IPS DF 6.9 (cell line): ENCODE measurements around the gene TMC8.

Experiments
- DNase-seq: peaks from one replicate; pipeline ENCODE4 v3.0.0-alpha.2; 2013; ENCODE audit warnings: low read depth, low spot score
- H3K27ac ChIP-seq: one replicate; pipeline ENCODE4 v1.5.1; 2013; ENCODE audit warnings: low read length, control low read depth
- H3K27me3 ChIP-seq: 2 replicates; pipeline ENCODE4 v1.6.1; 2013; ENCODE audit warnings: mild to moderate bottlenecking, low read length; ENCODE audit not compliant: control insufficient read depth, insufficient read depth
- H3K36me3 ChIP-seq: 2 replicates; pipeline ENCODE4 v1.6.1; 2013; ENCODE audit warnings: low read length; ENCODE audit not compliant: control insufficient read depth, insufficient read depth
- H3K4me1 ChIP-seq: 2 replicates; pipeline ENCODE4 v1.6.1; 2013; ENCODE audit warnings: low read length; ENCODE audit not compliant: control insufficient read depth, insufficient read depth
- H3K4me3 ChIP-seq: 2 replicates; pipeline ENCODE4 v1.5.1; 2013; ENCODE audit warnings: mild to moderate bottlenecking, low read length
- H3K9me3 ChIP-seq: 2 replicates; pipeline ENCODE4 v1.6.1; 2013; ENCODE audit warnings: low read length, inconsistent platforms; ENCODE audit not compliant: control insufficient read depth, insufficient read depth
- WGBS: extraction: QIAGEN DNeasy Blood & Tissue Kit; methylation state at CpG from one replicate; pipeline ENCODE4 v1.1.7; 2013; ENCODE audit warnings: mixed read lengths, missing lambda C conversion rate; ENCODE audit not compliant: insufficient read length, insufficient coverage; 5-methylcytosine and 5-hydroxymethylcytosine counted together

The TMC8 gene

DNA sequence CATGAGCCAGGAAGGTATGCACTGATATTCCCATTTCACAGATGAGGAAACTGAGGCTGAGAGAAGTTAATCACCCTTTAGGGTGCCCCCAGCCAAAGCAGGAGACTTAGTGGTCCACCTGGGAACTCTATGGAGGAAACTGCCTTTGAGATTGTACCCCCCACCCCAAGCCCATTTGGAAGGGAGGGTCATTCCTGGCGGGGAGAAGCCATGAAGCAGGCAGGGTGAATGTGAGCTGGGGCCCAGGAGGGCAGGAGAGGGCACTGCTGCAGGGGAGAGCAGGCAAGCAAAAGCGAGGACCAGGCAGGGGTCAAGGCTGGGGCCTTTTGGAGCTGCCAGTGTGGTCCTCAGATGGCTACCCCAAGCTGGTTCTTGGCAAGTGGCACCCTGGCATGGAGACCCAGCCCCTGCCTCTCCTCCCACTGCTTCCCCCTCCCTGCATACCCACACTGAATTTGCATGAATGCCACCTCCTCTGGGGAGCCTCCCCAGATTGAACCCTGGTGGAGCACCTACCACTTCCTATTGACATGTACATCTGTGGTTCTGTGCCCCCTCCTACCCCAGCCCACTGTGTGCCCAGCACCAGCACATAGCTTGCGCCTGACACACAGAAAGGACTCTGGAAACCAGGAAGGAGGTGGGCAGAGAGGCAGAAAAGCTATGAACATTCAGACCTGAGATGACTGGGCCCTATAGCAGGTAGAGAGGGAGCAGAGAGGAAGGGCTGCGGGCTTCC lies 1.1 kb upstream of the TMC8 start:
- Histone ChIP-seq H3K27me3 (no peaks in the 10 kb centered on the region), H3K27ac (no peak overlapping the region), H3K36me3 (peaks cover 10% of the 10 kb centered on the region), H3K4me3 (no peak overlapping the region), H3K4me1 (peaks cover 15% of the 10 kb centered on the region), H3K9me3 (no peaks in the 10 kb centered on the region)
- DNase-seq: no peak
- no CpG with 5 or more reads among the region's 4 CpGs for WGBS

DNA sequence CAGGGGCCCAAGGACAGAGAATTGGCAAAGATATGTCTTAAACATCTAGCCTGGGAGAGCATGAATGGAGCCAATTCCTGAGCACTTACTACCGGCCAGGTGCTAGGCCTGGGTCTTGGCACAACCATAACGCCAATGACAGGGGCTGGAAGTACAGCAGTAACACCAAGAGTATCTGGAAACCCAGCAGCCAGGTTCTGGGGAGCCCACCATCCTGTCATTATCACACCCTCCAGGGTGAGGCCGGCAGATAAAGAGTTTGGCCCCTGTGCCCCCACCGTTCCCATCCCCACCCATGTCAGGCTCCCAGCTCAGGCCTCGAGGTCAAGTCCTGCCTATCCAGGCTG lies 508 bp upstream of the TMC8 start:
- H3K4me3 ChIP-seq: no peak overlapping the region
- no CpG with 5 or more reads among the region's 5 CpGs for WGBS
- peaks cover 9% of the 10 kb centered on the region for H3K36me3 ChIP-seq
- peaks cover 15% of the 10 kb centered on the region for H3K4me1 ChIP-seq
- H3K9me3 ChIP-seq: no peaks in the 10 kb centered on the region
- no peaks in the 10 kb centered on the region for H3K27me3 ChIP-seq
- H3K27ac ChIP-seq: no peak overlapping the region
- DNase-seq: no peak

DNA sequence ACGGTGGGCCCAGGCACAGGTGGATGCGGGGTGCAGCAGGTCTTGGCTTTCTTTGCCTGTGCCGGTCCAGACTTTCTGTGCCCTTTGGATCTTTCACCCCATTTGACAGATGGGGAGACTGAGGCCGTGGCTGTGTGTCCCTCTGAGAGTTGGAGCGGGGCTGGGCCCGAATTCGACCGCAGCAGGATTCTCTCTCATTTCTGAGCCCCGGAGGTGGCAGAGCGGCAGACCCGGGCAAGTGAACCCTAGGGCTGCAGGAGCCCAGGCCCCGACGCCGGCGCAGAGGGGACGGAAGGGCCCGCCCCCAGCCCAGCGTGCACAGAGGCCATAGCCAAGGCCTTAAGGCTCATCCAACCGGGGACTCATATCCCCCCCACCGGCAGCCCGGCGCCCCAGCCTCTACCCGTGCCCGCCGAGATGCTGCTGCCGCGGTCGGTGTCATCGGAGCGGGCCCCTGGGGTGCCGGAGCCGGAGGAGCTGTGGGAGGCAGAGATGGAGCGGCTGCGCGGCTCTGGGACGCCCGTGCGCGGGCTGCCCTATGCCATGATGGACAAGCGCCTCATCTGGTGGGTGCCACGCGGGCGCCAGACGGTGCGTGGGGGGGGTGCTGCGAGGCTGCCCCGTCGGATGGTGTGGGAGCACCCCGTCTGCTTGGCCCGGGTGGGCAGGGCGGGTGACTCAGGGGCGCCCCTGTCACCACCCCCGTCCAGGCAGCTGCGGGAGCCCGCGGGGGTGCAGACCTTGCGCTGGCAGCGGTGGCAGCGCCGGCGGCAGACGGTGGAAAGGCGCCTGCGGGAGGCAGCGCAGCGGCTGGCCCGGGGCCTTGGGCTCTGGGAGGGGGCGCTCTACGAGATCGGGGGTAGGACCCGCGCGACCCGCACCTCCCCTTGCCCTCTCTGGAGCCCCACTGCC lies 857 bp downstream of the TMC8 start:
- H3K4me3 ChIP-seq: peak overlapping the region; percentile 33; the same call in 1 of the 2 replicates
- DNase-seq: no peak
- H3K27ac ChIP-seq: no peak overlapping the region
- no peaks in the 10 kb centered on the region for H3K9me3 ChIP-seq
- peaks cover 3% of the 10 kb centered on the region; the same call in 1 of the 2 replicates for H3K36me3 ChIP-seq
- H3K27me3 ChIP-seq: no peaks in the 10 kb centered on the region
- peaks cover 12% of the 10 kb centered on the region for H3K4me1 ChIP-seq
- WGBS: no CpG with 5 or more reads among the region's 74 CpGs

DNA sequence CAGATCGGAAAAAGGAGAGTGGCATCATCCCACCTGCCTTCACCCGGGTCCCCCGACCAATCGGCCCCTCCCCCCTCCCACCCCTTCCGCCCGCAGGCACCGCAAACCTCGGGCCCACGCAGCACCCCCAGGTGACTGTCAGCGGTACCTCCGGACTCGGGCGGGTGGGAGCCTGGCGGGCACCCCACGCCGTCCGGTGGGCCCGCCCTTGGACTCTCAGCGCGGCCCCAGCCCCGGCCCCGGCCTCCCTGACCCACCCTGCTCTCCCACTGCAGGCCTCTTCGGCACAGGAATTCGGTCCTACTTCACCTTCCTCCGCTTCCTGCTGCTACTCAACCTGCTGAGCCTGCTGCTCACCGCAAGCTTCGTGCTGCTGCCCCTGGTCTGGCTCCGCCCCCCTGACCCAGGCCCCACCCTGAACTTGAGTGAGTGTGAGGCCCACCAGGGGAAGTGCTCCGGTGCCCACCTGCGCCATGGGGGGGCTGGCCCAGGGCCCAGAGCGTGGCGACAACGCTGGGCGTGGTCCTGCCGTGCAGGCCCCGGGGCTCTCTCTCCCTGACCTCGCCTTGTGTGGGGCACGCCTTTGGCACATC lies 1.6 kb downstream of the TMC8 start:
- peaks cover 3% of the 10 kb centered on the region; the same call in 1 of the 2 replicates for H3K36me3 ChIP-seq
- no peak for DNase-seq
- H3K27me3 ChIP-seq: no peaks in the 10 kb centered on the region
- H3K4me1 ChIP-seq: peaks cover 9% of the 10 kb centered on the region
- H3K9me3 ChIP-seq: no peaks in the 10 kb centered on the region
- no peak overlapping the region for H3K27ac ChIP-seq
- WGBS: no CpG with 5 or more reads among the region's 38 CpGs
- peak overlapping the region; percentile 33; the same call in 1 of the 2 replicates for H3K4me3 ChIP-seq

DNA sequence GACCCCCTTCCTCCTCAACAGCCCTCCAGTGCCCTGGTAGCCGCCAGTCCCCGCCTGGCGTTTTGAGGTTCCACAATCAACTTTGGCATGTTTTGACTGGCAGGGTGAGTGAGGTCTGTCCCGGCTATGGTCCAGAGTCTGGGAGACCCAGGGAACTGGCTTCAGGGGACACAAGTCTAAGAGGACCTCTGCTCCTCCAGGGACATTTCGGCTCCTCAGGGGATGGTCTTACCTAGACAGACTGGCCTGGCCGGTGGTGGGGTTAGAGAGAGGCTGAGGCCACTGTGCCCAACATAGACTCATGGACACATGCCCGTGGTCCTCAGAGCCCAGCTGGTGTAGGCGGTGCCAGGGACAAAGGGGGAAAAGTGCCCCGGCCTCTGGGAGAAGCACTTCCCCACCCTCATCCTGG lies 2.2 kb downstream of the TMC8 start:
- Histone ChIP-seq H3K36me3 (peaks cover 3% of the 10 kb centered on the region; the same call in 1 of the 2 replicates), H3K4me3 (no peak overlapping the region), H3K27me3 (no peaks in the 10 kb centered on the region), H3K27ac (no peak overlapping the region), H3K4me1 (peaks cover 9% of the 10 kb centered on the region), H3K9me3 (no peaks in the 10 kb centered on the region)
- WGBS: no CpG with 5 or more reads among the region's 9 CpGs
- DNase-seq: no peak

DNA sequence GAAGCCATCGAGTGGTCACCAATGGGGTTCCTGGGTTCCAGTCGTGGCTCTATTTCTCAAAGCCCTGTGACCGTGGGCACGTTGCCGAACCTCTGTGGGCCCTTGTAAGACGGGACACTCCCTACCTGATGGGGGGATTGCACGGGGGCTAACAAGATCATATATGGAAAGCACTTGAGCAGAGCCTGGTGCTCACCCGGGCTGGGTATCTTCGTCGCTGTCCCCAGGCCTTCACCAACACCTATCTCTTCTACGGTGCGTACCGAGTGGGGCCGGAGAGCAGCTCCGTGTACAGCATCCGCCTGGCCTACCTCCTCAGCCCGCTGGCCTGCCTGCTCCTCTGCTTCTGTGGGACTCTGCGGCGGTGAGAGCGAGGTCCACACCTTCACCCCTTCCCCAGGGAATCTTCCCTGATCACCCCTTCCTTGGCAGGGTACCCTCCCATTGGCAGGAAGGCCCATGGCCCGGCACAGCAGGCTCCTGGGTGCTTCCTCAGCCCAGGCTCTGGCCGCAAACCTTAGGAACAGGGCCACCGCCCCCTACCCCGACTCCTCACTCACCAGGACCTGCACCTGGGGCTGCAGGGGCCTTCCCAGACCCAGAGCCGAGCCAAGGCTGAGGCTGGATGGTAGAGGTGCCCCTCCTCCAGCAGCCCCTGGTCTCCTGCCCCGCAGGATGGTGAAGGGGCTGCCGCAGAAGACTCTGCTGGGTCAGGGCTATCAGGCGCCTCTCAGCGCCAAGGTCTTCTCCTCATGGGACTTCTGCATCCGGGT lies 2.8 kb downstream of the TMC8 start:
- Histone ChIP-seq H3K9me3 (no peaks in the 10 kb centered on the region), H3K27me3 (no peaks in the 10 kb centered on the region), H3K27ac (no peak overlapping the region), H3K4me3 (no peak overlapping the region), H3K4me1 (peaks cover 9% of the 10 kb centered on the region), H3K36me3 (peaks cover 3% of the 10 kb centered on the region; the same call in 1 of the 2 replicates)
- DNase-seq: no peak
- no CpG with 5 or more reads among the region's 30 CpGs for WGBS

DNA sequence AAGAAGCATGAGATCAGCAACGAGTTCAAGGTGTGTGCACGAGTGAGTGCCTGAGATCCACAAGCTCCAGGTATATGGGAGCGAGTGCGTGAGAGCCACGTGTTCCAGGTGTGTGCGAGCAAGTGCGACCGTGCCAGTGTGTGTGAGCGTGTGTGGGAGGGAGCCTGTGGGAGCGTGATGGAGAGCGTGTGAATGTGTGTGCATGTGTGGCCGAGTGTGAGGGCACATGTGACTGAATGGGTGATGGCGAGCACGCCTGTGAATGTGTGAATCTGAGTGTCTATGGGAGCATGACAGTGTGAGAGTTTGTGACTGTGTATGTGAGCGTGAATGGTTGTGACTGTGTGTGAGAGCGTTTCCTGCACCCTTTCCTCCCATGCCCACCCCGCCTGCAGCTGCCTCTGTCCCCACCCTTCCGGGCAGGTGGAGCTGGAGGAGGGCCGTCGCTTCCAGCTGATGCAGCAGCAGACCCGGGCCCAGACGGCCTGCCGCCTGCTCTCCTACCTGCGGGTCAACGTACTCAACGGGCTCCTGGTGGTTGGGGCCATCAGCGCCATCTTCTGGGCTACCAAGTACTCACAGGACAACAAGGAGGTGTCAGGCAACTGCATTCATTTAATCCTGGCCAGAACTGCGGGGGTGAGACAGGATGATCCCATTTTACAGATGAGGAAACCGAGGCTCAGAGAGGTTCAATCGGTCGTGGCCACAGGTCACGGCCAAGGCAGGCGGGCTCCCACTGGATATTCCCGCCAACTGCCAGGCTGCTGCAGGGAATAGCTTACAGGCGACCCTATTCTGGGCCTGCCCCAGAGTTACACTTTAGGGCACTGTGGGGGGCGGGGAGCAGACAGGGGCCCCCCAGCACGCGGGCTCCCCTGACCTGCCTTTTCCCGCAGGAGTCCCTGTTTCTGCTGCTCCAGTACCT lies 3.7 kb downstream of the TMC8 start:
- peak; percentile 70 for DNase-seq
- no peaks in the 10 kb centered on the region for H3K9me3 ChIP-seq
- H3K4me3 ChIP-seq: no peak overlapping the region
- H3K36me3 ChIP-seq: peaks cover 3% of the 10 kb centered on the region; the same call in 1 of the 2 replicates
- H3K4me1 ChIP-seq: peaks cover 9% of the 10 kb centered on the region
- no CpG with 5 or more reads among the region's 39 CpGs for WGBS
- H3K27ac ChIP-seq: no peak overlapping the region
- H3K27me3 ChIP-seq: no peaks in the 10 kb centered on the region

DNA sequence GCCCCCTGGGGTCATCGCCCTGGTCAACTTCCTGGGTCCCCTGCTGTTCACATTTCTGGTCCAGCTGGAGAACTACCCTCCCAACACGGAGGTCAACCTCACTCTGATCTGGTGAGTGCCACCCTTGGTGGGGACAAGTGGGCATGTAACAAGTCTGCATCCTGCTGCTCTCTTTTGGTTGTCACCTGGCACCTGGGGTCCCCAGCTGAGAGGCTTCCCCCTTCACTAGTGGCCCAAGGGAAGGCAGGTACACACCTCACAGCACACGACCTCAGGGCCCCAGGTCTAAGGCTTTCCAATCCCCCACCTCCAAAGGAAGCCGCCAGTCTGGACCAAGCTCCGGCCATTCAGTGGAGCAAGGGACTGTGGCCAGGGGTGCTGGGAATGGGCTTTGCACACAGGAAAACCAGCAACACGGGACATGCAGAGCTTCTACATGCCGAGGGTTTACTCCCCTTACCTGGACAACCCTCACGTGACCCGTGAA lies 4.4 kb downstream of the TMC8 start:
- no peak for DNase-seq
- H3K9me3 ChIP-seq: no peaks in the 10 kb centered on the region
- H3K27me3 ChIP-seq: no peaks in the 10 kb centered on the region
- no peak overlapping the region for H3K27ac ChIP-seq
- no CpG with 5 or more reads among the region's 9 CpGs for WGBS
- no peak overlapping the region for H3K4me3 ChIP-seq
- peaks cover 8% of the 10 kb centered on the region for H3K4me1 ChIP-seq
- H3K36me3 ChIP-seq: peaks cover 3% of the 10 kb centered on the region; the same call in 1 of the 2 replicates

DNA sequence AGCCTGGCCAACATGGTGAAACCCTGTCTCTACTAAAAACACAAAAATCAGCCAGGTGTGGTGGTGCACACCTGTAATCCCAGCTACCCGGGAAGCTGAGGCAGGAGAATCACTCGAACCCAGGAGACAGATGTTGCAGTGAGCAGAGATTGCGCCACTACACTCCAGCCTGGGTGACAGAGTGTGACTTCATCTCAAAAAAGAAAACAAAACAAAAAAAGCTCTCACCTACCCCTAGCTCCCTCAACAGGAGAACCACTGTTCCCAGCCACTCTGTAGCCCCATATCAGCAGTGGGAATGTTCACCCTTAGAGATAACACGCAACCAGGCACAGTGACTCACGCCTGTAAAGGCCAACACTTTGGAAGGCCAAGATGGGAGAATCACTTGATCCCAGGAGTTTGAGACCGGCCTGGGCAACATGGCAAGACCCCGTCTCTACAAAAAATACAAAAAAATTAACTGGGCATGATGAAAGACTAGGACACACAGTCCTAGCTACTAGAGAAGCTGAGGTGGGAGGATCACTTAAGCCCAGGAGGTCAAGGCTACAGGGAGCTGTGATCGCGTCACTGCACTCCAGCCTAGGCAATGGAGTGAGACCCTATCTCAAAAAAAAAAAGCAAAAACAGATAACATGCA lies 5.4 kb downstream of the TMC8 start:
- H3K27me3 ChIP-seq: no peaks in the 10 kb centered on the region
- no peaks in the 10 kb centered on the region for H3K36me3 ChIP-seq
- WGBS: no CpG with 5 or more reads among the region's 9 CpGs
- H3K4me1 ChIP-seq: peaks cover 3% of the 10 kb centered on the region
- H3K9me3 ChIP-seq: no peaks in the 10 kb centered on the region
- no peak overlapping the region for H3K4me3 ChIP-seq
- DNase-seq: no peak
- H3K27ac ChIP-seq: no peak overlapping the region
